HEK293 (cell line): ENCODE data around the gene TMEM212.

Source experiments
- CTCF ChIA-PET: fragments of 350-600 bp; formaldehyde crosslinking; extraction: SDS; loops from one replicate; lab custom pipeline; 2021; ENCODE audit warnings: antibody characterized with exemption; lab: Yijun Ruan, JAX
- POLR2A ChIA-PET: fragments of 300-600 bp; formaldehyde crosslinking; extraction: SDS; loops from one replicate; lab custom pipeline; 2020; ENCODE audit warnings: antibody characterized with exemption, inconsistent platforms; lab: Yijun Ruan, JAX
- H3K27ac ChIP-seq: fragments of 200-500 bp; sonication (Bioruptor generic); 2 replicates; pipeline ENCODE4 v1.5.1; 2014; ENCODE audit warnings: low read depth, low read length, control low read depth, inconsistent platforms; ENCODE audit errors: extremely low read depth
- H3K36me3 ChIP-seq, 2 experiments: fragments of 200-500 bp in 1 of 2; sonication (Bioruptor generic) in 1 of 2; 1 replicate in 1 of 2; 2 replicates in 1 of 2; pipeline ENCODE4 v1.5.1; 2014 to 2017; ENCODE audit warnings: inconsistent platforms in 2 of 2, low read length in 2 of 2; ENCODE audit not compliant: control insufficient read depth in 2 of 2, insufficient read depth in 1 of 2
- H3K4me1 ChIP-seq: fragments of 200-500 bp; sonication (Bioruptor generic); 2 replicates; pipeline ENCODE4 v1.5.1; 2014; ENCODE audit warnings: mild to moderate bottlenecking, low read length, inconsistent platforms; ENCODE audit not compliant: control insufficient read depth, insufficient read depth
- H3K4me3 ChIP-seq: 2 replicates; pipeline ENCODE4 v1.5.1; 2011; ENCODE audit warnings: low read depth, mild to moderate bottlenecking, control low read depth, low read length, moderate library complexity
- H3K9me3 ChIP-seq: fragments of 200-500 bp; sonication (Bioruptor generic); 2 replicates; pipeline ENCODE4 v1.5.1; 2014; ENCODE audit warnings: low read depth, low read length, inconsistent platforms; ENCODE audit not compliant: control insufficient read depth, insufficient read depth
- HOXD13 ChIP-seq: sonication (generic); formaldehyde crosslinking; IDR thresholded peaks from 2 replicates; pipeline ENCODE4 v1.8.0; 2022; ENCODE audit warnings: missing genetic modification reagents, borderline replicate concordance
- KLF9 ChIP-seq: fragments of 450-650 bp; formaldehyde crosslinking; IDR thresholded peaks from 2 replicates; pipeline ENCODE4 v1.5.1; 2016; ENCODE audit warnings: missing biosample characterization, missing genetic modification characterization, low read depth
- OSR2 ChIP-seq: fragments of 450-650 bp; formaldehyde crosslinking; IDR thresholded peaks from 2 replicates; pipeline ENCODE4 v1.5.1; 2016; ENCODE audit warnings: missing biosample characterization, missing genetic modification characterization
- PATZ1 ChIP-seq: fragments of 450-650 bp; formaldehyde crosslinking; IDR thresholded peaks from 2 replicates; pipeline ENCODE4 v1.5.1; 2016; ENCODE audit warnings: missing biosample characterization, missing genetic modification characterization
- PRDM10 ChIP-seq: fragments of 450-650 bp; formaldehyde crosslinking; IDR thresholded peaks from 2 replicates; pipeline ENCODE4 v1.5.1; 2016; ENCODE audit warnings: missing biosample characterization, missing genetic modification characterization
- TRIM28 ChIP-seq: IDR thresholded peaks from 2 replicates; pipeline ENCODE4 v1.6.1; 2011; ENCODE audit warnings: low read length, control low read depth, borderline replicate concordance
- ZBTB49 ChIP-seq: fragments of 450-650 bp; formaldehyde crosslinking; IDR thresholded peaks from 2 replicates; pipeline ENCODE4 v1.5.1; 2016; ENCODE audit warnings: missing biosample characterization, missing genetic modification characterization, low read depth
- ZFP37 ChIP-seq: fragments of 450-650 bp; formaldehyde crosslinking; IDR thresholded peaks from 2 replicates; pipeline ENCODE4 v1.5.1; 2016; ENCODE audit warnings: missing biosample characterization, missing genetic modification characterization
- ZFP41 ChIP-seq: fragments of 450-650 bp; formaldehyde crosslinking; IDR thresholded peaks from 2 replicates; pipeline ENCODE4 v1.5.1; 2016; ENCODE audit warnings: missing biosample characterization, missing genetic modification characterization, borderline replicate concordance
- ZNF148 ChIP-seq: fragments of 450-650 bp; formaldehyde crosslinking; IDR thresholded peaks from 2 replicates; pipeline ENCODE4 v1.5.0; 2017; ENCODE audit warnings: missing biosample characterization, missing genetic modification characterization, borderline replicate concordance
- ZNF169 ChIP-seq: fragments of 450-650 bp; formaldehyde crosslinking; IDR thresholded peaks from 2 replicates; pipeline ENCODE4 v1.5.1; 2016; ENCODE audit warnings: missing biosample characterization, missing genetic modification characterization
- ZNF174 ChIP-seq: fragments of 450-650 bp; formaldehyde crosslinking; IDR thresholded peaks from 2 replicates; pipeline ENCODE4 v1.5.0; 2017; ENCODE audit warnings: missing biosample characterization, mild to moderate bottlenecking, missing genetic modification characterization
- ZNF175 ChIP-seq: fragments of 450-650 bp; formaldehyde crosslinking; IDR thresholded peaks from 2 replicates; pipeline ENCODE4 v1.5.1; 2016; ENCODE audit warnings: missing biosample characterization, missing genetic modification characterization
- ZNF19 ChIP-seq: fragments of 450-650 bp; formaldehyde crosslinking; IDR thresholded peaks from 2 replicates; pipeline ENCODE4; 2016; ENCODE audit warnings: missing biosample characterization, missing genetic modification characterization, low read depth
- ZNF2 ChIP-seq: fragments of 450-650 bp; formaldehyde crosslinking; IDR thresholded peaks from 2 replicates; pipeline ENCODE4 v1.5.1; 2016; ENCODE audit warnings: missing biosample characterization, missing genetic modification characterization
- ZNF416 ChIP-seq: fragments of 450-650 bp; formaldehyde crosslinking; IDR thresholded peaks from 2 replicates; pipeline ENCODE4 v1.5.1; 2016; ENCODE audit warnings: missing biosample characterization, missing genetic modification characterization
- ZNF423 ChIP-seq: fragments of 450-650 bp; formaldehyde crosslinking; IDR thresholded peaks from 2 replicates; pipeline ENCODE4 v1.5.1; 2016; ENCODE audit warnings: missing biosample characterization, missing genetic modification characterization
- ZNF596 ChIP-seq: fragments of 450-650 bp; IDR thresholded peaks from 2 replicates; pipeline ENCODE4 v1.5.0; 2018; ENCODE audit warnings: missing biosample characterization, mild to moderate bottlenecking, missing genetic modification characterization, moderate library complexity
- ZNF623 ChIP-seq: fragments of 450-650 bp; formaldehyde crosslinking; IDR thresholded peaks from 2 replicates; pipeline ENCODE4 v1.5.1; 2016; ENCODE audit warnings: missing biosample characterization, missing genetic modification characterization
- ZNF639 ChIP-seq: fragments of 450-650 bp; formaldehyde crosslinking; IDR thresholded peaks from 2 replicates; pipeline ENCODE4 v1.5.1; 2016; ENCODE audit warnings: missing biosample characterization, missing genetic modification characterization
- ZNF785 ChIP-seq: fragments of 450-650 bp; formaldehyde crosslinking; IDR thresholded peaks from 2 replicates; pipeline ENCODE4 v1.5.1; 2016; ENCODE audit warnings: missing biosample characterization, missing genetic modification characterization
- ZNF791 ChIP-seq: fragments of 450-650 bp; formaldehyde crosslinking; IDR thresholded peaks from 2 replicates; pipeline ENCODE4 v1.5.1; 2016; ENCODE audit warnings: missing biosample characterization, missing genetic modification characterization
- ZXDB ChIP-seq: fragments of 450-650 bp; formaldehyde crosslinking; IDR thresholded peaks from 2 replicates; pipeline ENCODE4 v1.5.1; 2016; ENCODE audit warnings: missing biosample characterization, missing genetic modification characterization

Gene TMEM212

GRCh38 chr3:171862392-171862791 lies 19.2 kb downstream of the TMEM212 start:
- Histone ChIP-seq H3K36me3 (no peaks in the 10 kb centered on the region), H3K4me1 (no peaks in the 10 kb centered on the region), H3K27ac (no peak overlapping the region), H3K9me3 (no peaks in the 10 kb centered on the region), H3K4me3 (no peak overlapping the region)
- CTCF ChIA-PET, result interaction anchor here (1.1 kb wide), 1 partner anchor 32 kb away, joined by 4 read pairs; no protein-coding TSS in a partner anchor
- POLR2A ChIA-PET, result no interaction called here
- TF ChIP-seq ZBTB49 (tag by site-specific recombination), result no peak
- TF ChIP-seq ZXDB (tag by site-specific recombination), result no peak
- TF ChIP-seq ZNF791 (tag by site-specific recombination), result no peak
- TF ChIP-seq ZFP41, result no peak
- no peak for TF ChIP-seq ZNF623
- TF ChIP-seq KLF9 (tag by site-specific recombination), result no peak
- no peak for TF ChIP-seq ZNF596
- no peak for TF ChIP-seq ZNF2 (tag by site-specific recombination)
- TF ChIP-seq OSR2 (tag by site-specific recombination), result no peak
- TF ChIP-seq ZNF175 (tag by site-specific recombination), result no peak
- TF ChIP-seq HOXD13 (CRISPR knock-in tag), result no peak
- no peak for TF ChIP-seq ZNF639
- TF ChIP-seq ZNF423 (tag by site-specific recombination), result no peak
- no peak for TF ChIP-seq TRIM28
- TF ChIP-seq ZNF19 (tag by site-specific recombination), result no peak
- TF ChIP-seq ZNF416, result no peak
- TF ChIP-seq ZNF169 (tag by site-specific recombination), result no peak
- no peak for TF ChIP-seq ZNF785
- TF ChIP-seq ZNF174, result no peak
- no peak for TF ChIP-seq ZFP37 (tag by site-specific recombination)

- Histone ChIP-seq H3K9me3 (no peaks in the 10 kb centered on the region), H3K27ac (no peak overlapping the region), H3K4me3 (no peak overlapping the region), H3K4me1 (no peaks in the 10 kb centered on the region), H3K36me3 (no peaks in the 10 kb centered on the region)
- TF ChIP-seq PRDM10 (tag by site-specific recombination) (peak; percentile 74), ZNF148 (no peak), PATZ1 (no peak)
- ChIA-PET POLR2A (no interaction called here), CTCF (interaction anchor here (1.1 kb wide), 1 partner anchor 33 kb away, joined by 4 read pairs; no protein-coding TSS in a partner anchor)
Measured at GRCh38 chr3:171862993-171863521, 19.9 kb downstream of the TMEM212 start.
